CD8-positive, alpha-beta memory T cell (primary cell): ENCODE results near the gene AMELX. TPM values are rescaled to one million over a fixed set of nuclear protein-coding genes. Genes with fewer than 3 reads are reported as not detected.

ENCODE experiments used
- CTCF ChIA-PET: fragments of 350-600 bp; sonication (Branson Sonifier 250); formaldehyde crosslinking; loops from one replicate; lab custom pipeline; 2021; ENCODE audit warnings: antibody characterized with exemption; lab: Charles Lee
- POLR2A ChIA-PET: fragments of 350-600 bp; sonication (Branson Sonifier 250); formaldehyde crosslinking; loops from one replicate; lab custom pipeline; 2021; ENCODE audit warnings: antibody characterized with exemption; lab: Charles Lee
- DNase-seq, 5 donors: peaks; one replicate each; pipeline versions ENCODE4 v3.0.0 to v3.0.0-alpha.2; 2020 to 2022; ENCODE audit warnings: mixed read lengths in 1 of 5
- H3K27ac ChIP-seq: one replicate; pipeline ENCODE4 v1.7.0; 2013; ENCODE audit warnings: low read depth, mild to moderate bottlenecking, low read length, moderate library complexity
- H3K27me3 ChIP-seq: 2 replicates; pipeline ENCODE4 v1.7.0; 2013; ENCODE audit warnings: low read length, mild to moderate bottlenecking; ENCODE audit not compliant: insufficient read depth, poor library complexity, severe bottlenecking
- H3K36me3 ChIP-seq: 2 replicates; pipeline ENCODE4 v1.7.0; 2013; ENCODE audit warnings: mild to moderate bottlenecking, low read length, moderate library complexity; ENCODE audit not compliant: insufficient read depth
- H3K4me1 ChIP-seq: 2 replicates; pipeline ENCODE4 v1.7.0; 2013; ENCODE audit warnings: mild to moderate bottlenecking, low read length, moderate library complexity; ENCODE audit not compliant: insufficient read depth
- H3K4me3 ChIP-seq: 2 replicates; pipeline ENCODE4 v1.7.0; 2013; ENCODE audit warnings: mild to moderate bottlenecking, low read length
- H3K9me3 ChIP-seq: 2 replicates; pipeline ENCODE4 v1.7.0; 2013; ENCODE audit warnings: mild to moderate bottlenecking, low read length
- H3K27ac Mint-ChIP-seq, 8 donors: one replicate each; pipeline ENCODE4 v1.8.0; 2020 to 2021; ENCODE audit warnings: mixed read lengths in 8 of 8, mild to moderate bottlenecking in 6 of 8, inconsistent platforms in 3 of 8, moderate library complexity in 3 of 8
- H3K27me3 Mint-ChIP-seq, 2 donors: one replicate each; pipeline ENCODE4 v1.8.0; 2020 to 2021; ENCODE audit warnings: mixed read lengths in 2 of 2, mild to moderate bottlenecking in 1 of 2, moderate library complexity in 1 of 2
- H3K36me3 Mint-ChIP-seq, 3 donors: one replicate each; pipeline ENCODE4 v1.8.0; 2020 to 2021; ENCODE audit warnings: mixed read lengths in 3 of 3, inconsistent platforms in 1 of 3, mild to moderate bottlenecking in 1 of 3
- H3K4me1 Mint-ChIP-seq, 3 donors: one replicate each; pipeline ENCODE4 v1.8.0; 2020 to 2021; ENCODE audit warnings: mixed read lengths in 3 of 3, inconsistent platforms in 1 of 3, mild to moderate bottlenecking in 1 of 3
- H3K4me3 Mint-ChIP-seq, 7 donors: one replicate each; pipeline ENCODE4 v1.8.0; 2020 to 2021; ENCODE audit warnings: mixed read lengths in 7 of 7, mild to moderate bottlenecking in 6 of 7, moderate library complexity in 4 of 7, inconsistent platforms in 2 of 7
- H3K9me3 Mint-ChIP-seq, 5 donors: one replicate each; pipeline ENCODE4 v1.8.0; 2020 to 2022; ENCODE audit warnings: mixed read lengths in 5 of 5, mild to moderate bottlenecking in 3 of 5, moderate library complexity in 2 of 5, inconsistent platforms in 1 of 5
- polyA plus RNA-seq: library from polyadenylated mRNA; unstranded; fragments of 300-500 nt; fragmentation: Illumina TruSeq; gene quantifications from one replicate; pipeline ENCODE4 v1.2.3, GENCODE V29; 2021
- total RNA-seq, 2 experiments: library from RNA; stranded (reverse); gene quantifications; one replicate each; pipeline ENCODE4 v1.2.3, GENCODE V29; 2021

Gene AMELX
- total and polyA plus RNA-seq, 3 experiments from 2014 or later: not detected

DNA sequence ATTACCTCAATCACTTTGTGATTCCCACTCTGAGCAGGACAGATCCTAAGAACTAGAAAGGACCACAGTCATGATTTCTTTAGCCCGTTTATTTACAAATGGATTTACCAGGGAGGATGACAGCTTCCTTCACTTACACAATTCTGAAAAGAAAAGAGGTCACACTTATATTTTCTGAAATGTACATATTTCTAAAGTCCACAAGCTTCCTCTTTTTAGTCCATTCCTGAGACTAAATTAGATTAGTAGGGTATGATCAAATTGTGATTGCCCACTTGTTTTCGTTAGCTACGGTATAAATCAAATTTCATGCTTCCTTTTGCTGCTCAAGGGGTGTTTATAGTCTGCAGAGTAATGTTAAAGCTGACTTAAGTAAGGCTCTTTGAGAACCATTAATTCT, 7.6 kb upstream of the AMELX start:
- POLR2A ChIA-PET: no interaction called here
- Mint-ChIP-seq H3K27ac (no peak overlapping the region), H3K4me3 (no peak overlapping the region), H3K4me1 (no peaks in the 10 kb centered on the region), H3K27me3 (peaks cover 0 to 2% of the 10 kb centered on the region in 2 donors), H3K9me3 (peaks cover 0 to 2% (median 0%) of the 10 kb centered on the region in 5 donors), H3K36me3 (no peaks in the 10 kb centered on the region)
- H3K27me3 ChIP-seq: no peaks in the 10 kb centered on the region
- no peaks in the 10 kb centered on the region for H3K36me3 ChIP-seq
- no peak for DNase-seq
- H3K4me3 ChIP-seq: no peak overlapping the region
- no peak overlapping the region for H3K27ac ChIP-seq
- H3K9me3 ChIP-seq: no peaks in the 10 kb centered on the region
- CTCF ChIA-PET: no interaction called here
- no peaks in the 10 kb centered on the region for H3K4me1 ChIP-seq

DNA sequence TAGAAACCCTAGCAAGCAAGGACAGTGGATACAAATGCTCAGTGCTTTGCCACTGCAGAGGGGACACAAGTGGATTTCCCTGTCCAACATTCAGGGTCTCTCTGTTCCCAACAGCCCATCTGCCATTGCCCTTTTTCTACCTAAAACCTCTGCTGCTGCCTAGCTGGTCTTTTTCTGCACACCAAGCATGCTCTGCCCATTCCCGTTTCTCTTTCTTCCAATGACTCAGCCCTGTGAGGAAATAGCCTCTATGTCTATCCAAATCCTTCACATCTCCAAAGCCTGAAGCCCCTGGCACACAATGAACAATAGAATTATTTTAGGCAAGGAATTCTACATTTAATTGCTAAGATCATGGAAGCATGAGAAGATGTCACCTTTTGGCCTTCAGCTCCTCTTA, 5.7 kb upstream of the AMELX start:
- Mint-ChIP-seq H3K4me1 (no peaks in the 10 kb centered on the region), H3K36me3 (no peaks in the 10 kb centered on the region), H3K9me3 (peaks cover 0 to 2% (median 0%) of the 10 kb centered on the region in 5 donors), H3K27ac (no peak overlapping the region), H3K4me3 (no peak overlapping the region), H3K27me3 (peaks cover 0 to 2% of the 10 kb centered on the region in 2 donors)
- H3K27ac ChIP-seq: no peak overlapping the region
- no peaks in the 10 kb centered on the region for H3K36me3 ChIP-seq
- no peaks in the 10 kb centered on the region for H3K27me3 ChIP-seq
- POLR2A ChIA-PET: no interaction called here
- H3K9me3 ChIP-seq: no peaks in the 10 kb centered on the region
- no peak overlapping the region for H3K4me3 ChIP-seq
- CTCF ChIA-PET: no interaction called here
- H3K4me1 ChIP-seq: no peaks in the 10 kb centered on the region
- DNase-seq: no peak

DNA sequence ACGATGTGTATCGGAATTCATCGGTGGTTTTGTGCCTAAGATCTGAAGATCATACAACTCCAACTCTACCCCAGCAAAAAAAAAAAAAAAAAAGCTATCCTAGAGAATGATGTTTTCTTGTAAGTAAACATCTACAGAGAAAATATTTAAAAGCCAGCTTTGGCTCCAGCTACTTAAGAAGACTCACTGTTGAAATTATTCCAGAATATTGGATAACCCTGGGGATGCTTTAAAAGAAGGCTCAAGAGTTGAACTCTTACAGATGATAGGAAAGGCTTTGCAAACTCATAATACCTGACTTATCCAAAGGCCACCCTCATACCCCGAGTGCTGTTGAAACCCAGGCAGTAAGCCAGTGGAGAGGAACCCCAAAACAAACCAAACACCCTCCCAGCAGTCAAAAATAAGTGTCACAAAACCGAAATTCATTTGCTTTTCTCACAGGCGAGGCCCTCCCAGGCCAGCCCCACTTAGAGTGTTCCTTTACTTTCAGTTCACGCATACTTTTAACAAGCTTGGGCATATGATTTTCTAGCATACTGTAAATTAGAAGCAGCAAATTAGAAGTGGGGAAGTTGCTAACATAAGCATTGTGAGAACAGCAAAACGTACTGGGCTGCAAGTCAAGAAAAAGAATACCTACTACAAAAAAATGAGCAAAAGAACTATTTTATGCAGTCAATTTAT, 2.7 kb upstream of the AMELX start:
- ChIA-PET POLR2A (no interaction called here), CTCF (no interaction called here)
- H3K4me1 ChIP-seq: no peaks in the 10 kb centered on the region
- H3K27me3 Mint-ChIP-seq: no peaks in the 10 kb centered on the region
- no peaks in the 10 kb centered on the region for H3K9me3 ChIP-seq
- no peaks in the 10 kb centered on the region for H3K4me1 Mint-ChIP-seq
- H3K4me3 Mint-ChIP-seq: no peak overlapping the region
- no peaks in the 10 kb centered on the region for H3K27me3 ChIP-seq
- H3K9me3 Mint-ChIP-seq: peaks cover 0 to 4% (median 0%) of the 10 kb centered on the region in 5 donors
- no peaks in the 10 kb centered on the region for H3K36me3 ChIP-seq
- H3K4me3 ChIP-seq: no peak overlapping the region
- no peak for DNase-seq
- H3K27ac Mint-ChIP-seq: no peak overlapping the region
- H3K36me3 Mint-ChIP-seq: no peaks in the 10 kb centered on the region
- no peak overlapping the region for H3K27ac ChIP-seq

DNA sequence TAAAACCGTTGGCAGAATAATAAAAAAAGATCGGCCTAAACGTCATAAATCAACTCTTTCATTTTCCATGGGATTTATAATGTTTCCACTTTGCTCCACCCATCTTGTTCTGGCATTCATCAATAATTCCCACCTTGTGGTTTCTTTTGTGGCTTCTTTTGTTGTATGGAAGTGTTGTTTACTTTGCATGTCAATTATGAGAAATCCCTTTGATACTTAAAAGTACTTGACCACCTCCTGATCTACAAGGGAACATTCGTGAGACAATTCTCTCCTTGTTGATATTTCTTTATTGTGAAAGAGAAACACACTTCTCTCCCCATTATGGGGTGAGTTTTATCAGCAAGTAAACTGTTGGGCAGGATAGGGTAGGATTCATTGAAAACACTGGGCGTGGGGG, 2.8 kb downstream of the AMELX start:
- ChIA-PET CTCF (no interaction called here), POLR2A (interaction anchor here (0.6 kb wide), 1 partner anchor 1087 kb away, joined by 5 read pairs; no protein-coding TSS in a partner anchor)
- Histone ChIP-seq H3K4me1 (no peaks in the 10 kb centered on the region), H3K36me3 (no peaks in the 10 kb centered on the region), H3K9me3 (no peaks in the 10 kb centered on the region), H3K4me3 (no peak overlapping the region), H3K27me3 (no peaks in the 10 kb centered on the region), H3K27ac (no peak overlapping the region)
- Mint-ChIP-seq H3K4me3 (no peak overlapping the region), H3K9me3 (peaks cover 0 to 6% (median 2%) of the 10 kb centered on the region in 5 donors), H3K36me3 (no peaks in the 10 kb centered on the region), H3K27me3 (peaks cover 0 to 2% of the 10 kb centered on the region in 2 donors), H3K27ac (no peak overlapping the region), H3K4me1 (no peaks in the 10 kb centered on the region)
- no peak for DNase-seq

DNA sequence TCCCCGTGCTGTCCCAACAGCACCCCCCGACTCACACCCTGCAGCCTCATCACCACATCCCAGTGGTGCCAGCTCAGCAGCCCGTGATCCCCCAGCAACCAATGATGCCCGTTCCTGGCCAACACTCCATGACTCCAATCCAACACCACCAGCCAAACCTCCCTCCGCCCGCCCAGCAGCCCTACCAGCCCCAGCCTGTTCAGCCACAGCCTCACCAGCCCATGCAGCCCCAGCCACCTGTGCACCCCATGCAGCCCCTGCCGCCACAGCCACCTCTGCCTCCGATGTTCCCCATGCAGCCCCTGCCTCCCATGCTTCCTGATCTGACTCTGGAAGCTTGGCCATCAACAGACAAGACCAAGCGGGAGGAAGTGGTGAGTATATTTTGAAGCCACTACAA, 5.4 kb downstream of the AMELX start:
- H3K27me3 ChIP-seq: no peaks in the 10 kb centered on the region
- H3K27ac ChIP-seq: no peak overlapping the region
- CTCF ChIA-PET: no interaction called here
- no peaks in the 10 kb centered on the region for H3K4me1 ChIP-seq
- Mint-ChIP-seq H3K9me3 (peaks cover 0 to 6% (median 2%) of the 10 kb centered on the region in 5 donors), H3K27me3 (peaks cover 0 to 2% of the 10 kb centered on the region in 2 donors), H3K4me1 (no peaks in the 10 kb centered on the region), H3K27ac (no peak overlapping the region), H3K36me3 (no peaks in the 10 kb centered on the region), H3K4me3 (no peak overlapping the region)
- no peak overlapping the region for H3K4me3 ChIP-seq
- DNase-seq: no peak
- H3K9me3 ChIP-seq: no peaks in the 10 kb centered on the region
- POLR2A ChIA-PET: no interaction called here
- H3K36me3 ChIP-seq: no peaks in the 10 kb centered on the region

DNA sequence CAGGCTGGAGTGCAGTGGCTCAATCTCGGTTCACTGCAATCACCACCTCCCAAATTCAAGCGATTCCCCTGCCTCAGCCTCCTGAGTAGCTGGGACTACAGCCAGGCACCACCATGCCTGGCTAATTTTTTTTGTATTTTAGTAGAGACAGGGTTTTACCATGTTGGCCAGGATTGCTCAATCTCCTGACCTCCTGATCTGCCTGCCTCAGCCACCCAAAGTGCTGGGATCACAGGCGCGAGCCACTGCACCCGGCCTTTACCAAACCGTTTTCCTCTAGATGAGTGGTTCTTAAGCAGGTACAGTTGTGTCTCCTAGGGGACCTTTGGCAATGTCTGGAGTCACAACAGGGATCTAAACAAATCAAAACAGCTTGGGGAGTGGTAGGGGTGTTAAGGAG, 11.6 kb downstream of the AMELX start:
- POLR2A ChIA-PET: no interaction called here
- H3K4me3 ChIP-seq: no peak overlapping the region
- Mint-ChIP-seq H3K4me3 (no peak overlapping the region), H3K9me3 (no peaks in the 10 kb centered on the region), H3K4me1 (no peaks in the 10 kb centered on the region), H3K27me3 (no peaks in the 10 kb centered on the region), H3K27ac (no peak overlapping the region), H3K36me3 (no peaks in the 10 kb centered on the region)
- CTCF ChIA-PET: no interaction called here
- H3K27ac ChIP-seq: no peak overlapping the region
- H3K27me3 ChIP-seq: no peaks in the 10 kb centered on the region
- H3K9me3 ChIP-seq: no peaks in the 10 kb centered on the region
- no peaks in the 10 kb centered on the region for H3K36me3 ChIP-seq
- DNase-seq: no peak
- no peaks in the 10 kb centered on the region for H3K4me1 ChIP-seq

DNA sequence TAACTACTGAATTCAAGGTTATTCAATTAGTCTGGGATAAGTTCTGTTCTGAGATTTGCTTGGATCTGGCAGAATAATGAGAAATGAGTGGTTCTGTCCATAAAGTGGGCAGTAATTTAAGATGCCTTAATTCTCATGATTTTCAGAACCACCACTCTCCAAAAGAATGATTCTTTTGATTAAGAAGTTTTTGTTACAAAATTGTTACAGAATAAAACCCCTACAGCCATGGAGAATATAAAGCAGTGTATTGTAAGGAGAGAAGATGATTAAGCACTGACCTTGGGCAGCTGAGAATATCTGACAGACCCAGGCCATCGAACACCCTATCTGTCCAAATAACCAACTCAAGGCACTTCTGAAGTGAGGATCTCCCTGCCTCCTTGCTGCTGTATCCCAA, 12.4 kb downstream of the AMELX start:
- Histone ChIP-seq H3K9me3 (no peaks in the 10 kb centered on the region), H3K27ac (no peak overlapping the region), H3K36me3 (no peaks in the 10 kb centered on the region), H3K4me1 (no peaks in the 10 kb centered on the region), H3K27me3 (no peaks in the 10 kb centered on the region), H3K4me3 (no peak overlapping the region)
- Mint-ChIP-seq H3K27me3 (peaks cover 0 to 2% of the 10 kb centered on the region in 2 donors), H3K4me3 (no peak overlapping the region), H3K27ac (no peak overlapping the region), H3K4me1 (no peaks in the 10 kb centered on the region), H3K36me3 (no peaks in the 10 kb centered on the region), H3K9me3 (peaks cover 0 to 1% (median 0%) of the 10 kb centered on the region in 5 donors)
- ChIA-PET CTCF (no interaction called here), POLR2A (no interaction called here)
- DNase-seq: no peak

DNA sequence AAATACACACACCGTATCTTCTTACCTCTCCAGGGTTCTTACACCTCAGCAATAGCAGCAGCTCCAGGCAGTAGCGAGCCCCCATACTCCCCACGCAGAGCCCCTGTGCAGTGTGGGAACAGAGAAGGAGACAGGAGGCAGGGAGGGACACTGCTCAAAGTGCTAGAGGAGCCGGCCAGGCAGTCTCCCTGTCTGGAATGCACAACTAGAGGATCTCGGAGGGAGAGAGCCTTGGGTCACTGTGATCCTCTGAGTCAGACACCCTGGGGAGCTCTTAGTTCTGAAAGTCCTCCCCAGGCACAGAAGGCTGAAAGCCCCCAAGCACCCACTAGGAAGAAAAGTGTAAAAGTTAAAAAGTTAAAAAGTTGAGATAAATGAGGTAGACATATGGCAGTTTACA, 16.0 kb downstream of the AMELX start:
- no peak for DNase-seq
- no peak overlapping the region for H3K27ac ChIP-seq
- H3K4me3 Mint-ChIP-seq: no peak overlapping the region
- peaks cover 0 to 1% (median 0%) of the 10 kb centered on the region in 5 donors for H3K9me3 Mint-ChIP-seq
- H3K27ac Mint-ChIP-seq: no peak overlapping the region
- no peaks in the 10 kb centered on the region for H3K4me1 ChIP-seq
- POLR2A ChIA-PET: no interaction called here
- H3K36me3 Mint-ChIP-seq: no peaks in the 10 kb centered on the region
- H3K27me3 ChIP-seq: no peaks in the 10 kb centered on the region
- peaks cover 0 to 5% of the 10 kb centered on the region in 2 donors for H3K27me3 Mint-ChIP-seq
- no peak overlapping the region for H3K4me3 ChIP-seq
- H3K36me3 ChIP-seq: no peaks in the 10 kb centered on the region
- no peaks in the 10 kb centered on the region for H3K4me1 Mint-ChIP-seq
- CTCF ChIA-PET: no interaction called here
- no peaks in the 10 kb centered on the region for H3K9me3 ChIP-seq
